Measurements from ENCODE around the gene SLC2A8.

The SLC2A8 gene

GRCh38 chr9:127405344-127406125 is 8.6 kb downstream of the SLC2A8 start:
- no peak overlapping the region for H3K4me3 ChIP-seq (ENCODE audit: low read depth, low read length)
- DNase-seq (ENCODE audit: low read depth), result no peak
- TF ChIP-seq MYC (IDR thresholded peaks at IDR 0.05; ENCODE audit: low read depth, low read length) (no peak), POLR2A (IDR thresholded peaks at IDR 0.05; ENCODE audit: extremely low read depth, insufficient read length) (no peak), MAX (IDR thresholded peaks at IDR 0.05; ENCODE audit: low read depth, low read length) (no peak)
- TF ChIP-seq, protein P1, sequence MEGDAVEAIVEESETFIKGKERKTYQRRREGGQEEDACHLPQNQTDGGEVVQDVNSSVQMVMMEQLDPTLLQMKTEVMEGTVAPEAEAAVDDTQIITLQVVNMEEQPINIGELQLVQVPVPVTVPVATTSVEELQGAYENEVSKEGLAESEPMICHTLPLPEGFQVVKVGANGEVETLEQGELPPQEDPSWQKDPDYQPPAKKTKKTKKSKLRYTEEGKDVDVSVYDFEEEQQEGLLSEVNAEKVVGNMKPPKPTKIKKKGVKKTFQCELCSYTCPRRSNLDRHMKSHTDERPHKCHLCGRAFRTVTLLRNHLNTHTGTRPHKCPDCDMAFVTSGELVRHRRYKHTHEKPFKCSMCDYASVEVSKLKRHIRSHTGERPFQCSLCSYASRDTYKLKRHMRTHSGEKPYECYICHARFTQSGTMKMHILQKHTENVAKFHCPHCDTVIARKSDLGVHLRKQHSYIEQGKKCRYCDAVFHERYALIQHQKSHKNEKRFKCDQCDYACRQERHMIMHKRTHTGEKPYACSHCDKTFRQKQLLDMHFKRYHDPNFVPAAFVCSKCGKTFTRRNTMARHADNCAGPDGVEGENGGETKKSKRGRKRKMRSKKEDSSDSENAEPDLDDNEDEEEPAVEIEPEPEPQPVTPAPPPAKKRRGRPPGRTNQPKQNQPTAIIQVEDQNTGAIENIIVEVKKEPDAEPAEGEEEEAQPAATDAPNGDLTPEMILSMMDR (IDR thresholded peaks at IDR 0.05; ENCODE audit: low read depth, low read length), result no peak

DNA sequence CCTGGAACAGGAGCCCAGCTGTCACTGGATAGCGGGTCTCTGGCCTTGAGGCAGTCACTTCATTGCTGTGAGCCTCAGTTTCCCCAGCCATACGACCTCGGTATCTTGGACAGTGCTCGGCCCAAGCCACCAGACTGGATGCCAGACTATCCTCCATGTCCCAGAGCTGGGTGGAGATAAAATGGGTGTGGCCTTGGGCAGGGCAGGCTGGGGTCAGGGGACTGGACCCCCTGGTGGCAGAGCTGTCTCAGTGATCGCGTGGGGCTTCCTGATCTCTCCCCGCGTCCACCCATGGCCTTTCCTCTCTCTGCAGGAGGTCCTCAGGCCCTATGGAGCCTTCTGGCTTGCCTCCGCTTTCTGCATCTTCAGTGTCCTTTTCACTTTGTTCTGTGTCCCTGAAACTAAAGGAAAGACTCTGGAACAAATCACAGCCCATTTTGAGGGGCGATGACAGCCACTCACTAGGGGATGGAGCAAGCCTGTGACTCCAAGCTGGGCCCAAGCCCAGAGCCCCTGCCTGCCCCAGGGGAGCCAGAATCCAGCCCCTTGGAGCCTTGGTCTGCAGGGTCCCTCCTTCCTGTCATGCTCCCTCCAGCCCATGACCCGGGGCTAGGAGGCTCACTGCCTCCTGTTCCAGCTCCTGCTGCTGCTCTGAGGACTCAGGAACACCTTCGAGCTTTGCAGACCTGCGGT is 10.0 kb downstream of the SLC2A8 start:
- DNase-seq (ENCODE audit: low read depth), result no peak
- TF ChIP-seq MYC (IDR thresholded peaks at IDR 0.05; ENCODE audit: low read depth, low read length) (no peak), MAX (IDR thresholded peaks at IDR 0.05; ENCODE audit: low read depth, low read length) (no peak), POLR2A (IDR thresholded peaks at IDR 0.05; ENCODE audit: extremely low read depth, insufficient read length) (no peak)
- TF ChIP-seq, protein P1 (IDR thresholded peaks at IDR 0.05; ENCODE audit: low read depth, low read length), result no peak
- no peak overlapping the region for H3K4me3 ChIP-seq (ENCODE audit: low read depth, low read length)

DNA sequence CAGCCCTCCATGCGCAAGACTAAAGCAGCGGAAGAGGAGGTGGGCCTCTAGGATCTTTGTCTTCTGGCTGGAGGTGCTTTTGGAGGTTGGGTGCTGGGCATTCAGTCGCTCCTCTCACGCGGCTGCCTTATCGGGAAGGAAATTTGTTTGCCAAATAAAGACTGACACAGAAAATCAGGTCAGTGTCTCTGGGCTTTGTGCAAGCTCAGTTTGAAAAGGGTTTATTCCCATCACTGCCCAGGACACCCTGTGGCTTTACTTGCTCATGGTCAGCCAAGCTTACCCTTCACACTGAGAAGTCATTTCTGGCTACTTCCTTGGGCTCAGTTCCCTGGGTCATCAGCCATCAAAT is 10.5 kb downstream of the SLC2A8 start:
- TF ChIP-seq POLR2A (IDR thresholded peaks at IDR 0.05; ENCODE audit: extremely low read depth, insufficient read length) (no peak), MAX (IDR thresholded peaks at IDR 0.05; ENCODE audit: low read depth, low read length) (no peak), MYC (IDR thresholded peaks at IDR 0.05; ENCODE audit: low read depth, low read length) (no peak)
- TF ChIP-seq, protein P1 (IDR thresholded peaks at IDR 0.05; ENCODE audit: low read depth, low read length), result no peak
- no peak for DNase-seq (ENCODE audit: low read depth)
- no peak overlapping the region for H3K4me3 ChIP-seq (ENCODE audit: low read depth, low read length)

DNA sequence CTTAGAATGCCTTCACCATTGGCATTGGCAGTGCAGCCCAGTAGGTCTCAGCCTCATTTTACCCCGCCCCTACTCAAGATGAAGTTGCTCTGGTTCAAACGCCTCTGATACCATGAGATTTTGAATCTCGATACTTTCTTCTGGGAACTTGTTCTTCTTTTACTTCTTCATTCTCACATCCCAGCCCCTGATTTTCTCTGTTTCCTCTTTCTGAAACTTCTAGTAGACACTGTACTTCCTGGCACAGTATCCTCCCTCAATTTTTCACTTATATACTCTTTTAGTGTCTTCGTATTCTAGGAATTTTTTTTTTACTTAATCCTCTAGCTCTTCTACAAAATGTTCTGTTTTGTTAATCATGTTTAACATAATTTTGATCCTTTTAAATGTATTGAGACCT is 14.2 kb downstream of the SLC2A8 start:
- H3K4me3 ChIP-seq (ENCODE audit: low read depth, low read length), result no peak overlapping the region
- no peak for DNase-seq (ENCODE audit: low read depth)
- TF ChIP-seq MYC (IDR thresholded peaks at IDR 0.05; ENCODE audit: low read depth, low read length) (no peak), POLR2A (IDR thresholded peaks at IDR 0.05; ENCODE audit: extremely low read depth, insufficient read length) (no peak), MAX (IDR thresholded peaks at IDR 0.05; ENCODE audit: low read depth, low read length) (no peak)
- TF ChIP-seq, protein P1 (IDR thresholded peaks at IDR 0.05; ENCODE audit: low read depth, low read length), result no peak

- no peak for DNase-seq (ENCODE audit: low read depth)
- TF ChIP-seq MYC (IDR thresholded peaks at IDR 0.05; ENCODE audit: low read depth, low read length) (no peak), MAX (IDR thresholded peaks at IDR 0.05; ENCODE audit: low read depth, low read length) (no peak), POLR2A (IDR thresholded peaks at IDR 0.05; ENCODE audit: extremely low read depth, insufficient read length) (no peak)
- TF ChIP-seq, protein P1 (IDR thresholded peaks at IDR 0.05; ENCODE audit: low read depth, low read length), result no peak
- no peak overlapping the region for H3K4me3 ChIP-seq (ENCODE audit: low read depth, low read length)
Observed at GRCh38 chr9:127415141-127415540, 18.2 kb downstream of the SLC2A8 start.
